GM12878 (cell line): ENCODE data around the gene SLC39A2. TPM values are rescaled to one million over a fixed set of nuclear protein-coding genes. Genes with fewer than 3 reads are reported as not detected.
A peak's percentile ranks its signal among the peaks of the same experiment; 100 is the strongest.

Experiments
- ATAC-seq: fragments of 200-7000 bp; cut with Tn5 transposase; 3 replicates; pipeline ENCODE4 v1.9.1; 2020; ENCODE audit warnings: mild to moderate bottlenecking, moderate library complexity
- Bru-seq: library from RNA; stranded (reverse); fragments of 400-500 nt; gene quantifications from one replicate; lab custom pipeline; 2021; lab: Mats Ljungman, UMichigan
- BruChase-seq, 2 experiments: library from RNA; stranded (reverse); fragments of 400-500 nt; gene quantifications; one replicate each; lab custom pipeline; 2021; lab: Mats Ljungman, UMichigan
- BruUV-seq: library from RNA; stranded (reverse); fragments of 400-500 nt; replicated peaks from 2 replicates; lab custom pipeline; 2021; lab: Mats Ljungman, UMichigan
- CTCF ChIA-PET: fragments of 300-600 bp; sonication (Branson Sonifier 250); formaldehyde crosslinking; extraction: SDS; loops from one replicate; lab custom pipeline; 2021; ENCODE audit warnings: inconsistent platforms; lab: Yijun Ruan, JAX
- POLR2A ChIA-PET: fragments of 350-600 bp; formaldehyde crosslinking; extraction: SDS; loops from one replicate; lab custom pipeline; 2021; ENCODE audit warnings: inconsistent platforms; lab: Charles Lee
- RAD21 ChIA-PET: fragments of 300-600 bp; sonication (Branson Sonifier 250); formaldehyde crosslinking; loops from one replicate; lab custom pipeline; 2023; ENCODE audit warnings: antibody characterized with exemption; ENCODE audit not compliant: unreplicated experiment; lab: Charles Lee
- SMC1A ChIA-PET: fragments of 300-600 bp; sonication (Branson Sonifier 250); formaldehyde crosslinking; loops from one replicate; lab custom pipeline; 2023; ENCODE audit not compliant: unreplicated experiment, uncharacterized antibody; lab: Charles Lee
- DNase-seq: peaks from one replicate; pipeline ENCODE4 v3.0.0-alpha.2; 2011; ENCODE audit warnings: low read depth, low spot score
- FAIRE-seq: peaks from 3 replicates; lab custom pipeline; 2011; peaks lifted over from hg19 to GRCh38; lab: Jason Lieb, UNC
- H2AFZ ChIP-seq: 2 replicates; pipeline ENCODE4 v1.6.0; 2011; ENCODE audit warnings: low read depth, low read length, control low read depth; ENCODE audit not compliant: control insufficient read depth
- H3K27ac ChIP-seq: 2 replicates; pipeline ENCODE4 v1.5.1; 2011; ENCODE audit warnings: control low read depth; ENCODE audit not compliant: control insufficient read depth, insufficient read depth
- H3K27me3 ChIP-seq, 2 experiments: replicated peaks in 1 of 2; 2 replicates each; pipeline versions ENCODE4 v1.6.0 to v1.6.1; 2011; ENCODE audit warnings: low read length in 1 of 2; ENCODE audit not compliant: control insufficient read depth in 2 of 2, insufficient read depth in 2 of 2
- H3K36me3 ChIP-seq, 2 experiments: 2 replicates each; pipeline ENCODE4 v1.5.1; 2011; ENCODE audit warnings: low read length in 1 of 2; ENCODE audit not compliant: control insufficient read depth in 2 of 2, insufficient read depth in 2 of 2
- H3K4me1 ChIP-seq: 2 replicates; pipeline ENCODE4 v1.6.1; 2011; ENCODE audit warnings: mild to moderate bottlenecking, low read length, moderate library complexity, mixed read lengths; ENCODE audit not compliant: control insufficient read depth, insufficient read depth
- H3K4me2 ChIP-seq: 2 replicates; pipeline ENCODE4 v1.6.0; 2011; ENCODE audit warnings: control low read depth; ENCODE audit not compliant: control insufficient read depth, insufficient read depth
- H3K4me3 ChIP-seq: fragments of 200-600 bp; sonication (generic); 2 replicates; pipeline ENCODE4 v1.5.1; 2016
- H3K79me2 ChIP-seq: 2 replicates; pipeline ENCODE4 v1.6.0; 2011; ENCODE audit warnings: low read length; ENCODE audit not compliant: control insufficient read depth, insufficient read depth
- H3K9ac ChIP-seq: 2 replicates; pipeline ENCODE4 v1.8.0; 2011; ENCODE audit warnings: low read length, control low read depth, mixed read lengths; ENCODE audit not compliant: control insufficient read depth, insufficient read depth
- H3K9me3 ChIP-seq: replicated peaks from 3 replicates; pipeline ENCODE4 v1.5.1; 2011; ENCODE audit warnings: mild to moderate bottlenecking, low read length; ENCODE audit not compliant: control insufficient read depth, insufficient read depth
- H4K20me1 ChIP-seq: 2 replicates; pipeline ENCODE4 v1.6.0; 2011; ENCODE audit not compliant: control insufficient read depth, insufficient read depth
- GABPA ChIP-seq: IDR thresholded peaks from 2 replicates; pipeline ENCODE4 v1.6.1; 2014; ENCODE audit warnings: antibody characterized with exemption, low read depth, mild to moderate bottlenecking, inconsistent platforms
- KAT2A ChIP-seq: conservative IDR thresholded peaks from 2 replicates; pipeline ENCODE4 v1.6.1; 2011; ENCODE audit warnings: low read depth, low read length; ENCODE audit not compliant: control insufficient read depth
- MEF2A ChIP-seq: IDR thresholded peaks from 2 replicates; pipeline ENCODE4 v1.6.1; 2011; ENCODE audit warnings: low read depth, mild to moderate bottlenecking, low read length, moderate library complexity; ENCODE audit not compliant: insufficient read depth
- NR2F1 ChIP-seq: fragments of 450-650 bp; conservative IDR thresholded peaks from 2 replicates; pipeline ENCODE4 v1.6.1; 2017; ENCODE audit warnings: mild to moderate bottlenecking
- POLR2A ChIP-seq: IDR thresholded peaks from 2 replicates; pipeline ENCODE4 v1.6.1; 2011; ENCODE audit warnings: low read depth, mild to moderate bottlenecking, low read length
- POLR2AphosphoS2 ChIP-seq: IDR thresholded peaks from 2 replicates; pipeline ENCODE4 v1.6.1; 2011; ENCODE audit warnings: low read depth, mild to moderate bottlenecking, low read length, improper control_type of control experiment, moderate library complexity
- TCF7 ChIP-seq: IDR thresholded peaks from 2 replicates; pipeline ENCODE4 v1.6.1; 2014; ENCODE audit warnings: antibody characterized with exemption, borderline replicate concordance
- WGBS: methylation state at CpG from one replicate; pipeline ENCODE4 v1.1.6; 2016; ENCODE audit warnings: low lambda C conversion rate; ENCODE audit not compliant: insufficient replicate concordance, insufficient coverage; ENCODE audit errors: missing lambda C conversion rate; 5-methylcytosine and 5-hydroxymethylcytosine counted together
- in situ Hi-C: fragments of 300-500 bp; cut with MboI; formaldehyde crosslinking; loops from 9 replicates; pipeline ENCODE4 v1.14.3; 2018; ENCODE audit warnings: mixed read lengths
- intact Hi-C: fragments of 100-400 bp; cut with micrococcal nuclease; formaldehyde crosslinking; loops from one replicate; pipeline ENCODE4 v1.14.2; 2022; ENCODE audit not compliant: unreplicated experiment
- long read RNA-seq, 2 experiments: library from polyadenylated mRNA; unstranded; transcript quantifications; one replicate each; pipeline ENCODE4 v2.0.0, GENCODE V29; 2019 to 2020
- polyA minus RNA-seq, 3 experiments: library from RNA; depleted of rRNA, polyadenylated mRNA; stranded (reverse); fragments of >200 nt; gene quantifications; 2 replicates each; pipeline ENCODE4 v1.2.3, GENCODE V29; 2011
- polyA plus RNA-seq, 11 experiments: library from polyadenylated mRNA; depleted of rRNA in 4 of 11; unstranded in 6 of 11; stranded (reverse) in 5 of 11; fragments of >200 nt; fragmentation: Nextera tagmentation in 4 of 11; fragmentation: Illumina TruSeq in 1 of 11; extraction: Ambion mirVana in 4 of 11; extraction: Trizol in 1 of 11; gene quantifications; 1 replicate in 1 of 11; 2 replicates in 10 of 11; pipeline versions ENCODE4 v1.2.1 to v1.2.3, GENCODE V29; 2011 to 2016; ENCODE audit warnings: inconsistent platforms in 2 of 11, missing spikeins in 2 of 11, low read depth in 1 of 11
- total RNA-seq, 4 experiments: library from RNA; depleted of rRNA in 3 of 4; stranded (reverse); fragments of >200 nt in 3 of 4; fragmentation: Illumina TruSeq in 1 of 4; extraction: Trizol in 1 of 4; gene quantifications; 2 replicates each; pipeline versions ENCODE4 v1.2.1 to v1.2.3, GENCODE V29; 2013 to 2021
- TF ChIP-seq, protein P1 (sequence below): fragments of 450-650 bp; IDR thresholded peaks from 2 replicates; pipeline ENCODE4 v1.6.1; 2017; ENCODE audit warnings: low read depth, mild to moderate bottlenecking, moderate library complexity
- TF ChIP-seq, protein P2 (sequence below): fragments of 450-650 bp; IDR thresholded peaks from 2 replicates; pipeline ENCODE4 v1.6.1; 2018; ENCODE audit warnings: borderline replicate concordance, mild to moderate bottlenecking; ENCODE audit not compliant: partially characterized antibody
- TF ChIP-seq, protein P3 (sequence below): IDR thresholded peaks from 2 replicates; pipeline ENCODE4 v1.6.1; 2012; ENCODE audit warnings: low read length, inconsistent platforms

Gene SLC39A2, protein sequence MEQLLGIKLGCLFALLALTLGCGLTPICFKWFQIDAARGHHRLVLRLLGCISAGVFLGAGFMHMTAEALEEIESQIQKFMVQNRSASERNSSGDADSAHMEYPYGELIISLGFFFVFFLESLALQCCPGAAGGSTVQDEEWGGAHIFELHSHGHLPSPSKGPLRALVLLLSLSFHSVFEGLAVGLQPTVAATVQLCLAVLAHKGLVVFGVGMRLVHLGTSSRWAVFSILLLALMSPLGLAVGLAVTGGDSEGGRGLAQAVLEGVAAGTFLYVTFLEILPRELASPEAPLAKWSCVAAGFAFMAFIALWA
- not detected in 2 replicates for total RNA-seq (2013; cell fraction: nucleolus; rRNA removed)
- total RNA-seq (2014; rRNA removed) (not detected in 2 replicates), total RNA-seq (2014; rRNA removed; fragmentation: Illumina TruSeq; extraction: Trizol) (not detected in 2 replicates), total RNA-seq (2021) (not detected in 2 replicates), polyA plus RNA-seq (2011; rRNA removed) (0.11 and 0.13 TPM in 2 replicates), polyA plus RNA-seq (2014; fragmentation: Illumina TruSeq; extraction: Trizol) (0.10 and 0.17 TPM in 2 replicates), polyA plus RNA-seq (2014; fragmentation: Nextera tagmentation; extraction: Ambion mirVana) (not detected), polyA plus RNA-seq (2014; rRNA removed) (0.06 and 0.11 TPM in 2 replicates), polyA plus RNA-seq (2016; fragmentation: Nextera tagmentation; extraction: Ambion mirVana) (under 1 TPM in 1 of 2 experiments, not detected in 1; 0.14 TPM), polyA minus RNA-seq (2011; rRNA and poly(A)+ RNA removed) (0.22 and 0.36 TPM in 2 replicates), Bru-seq, nascent RNA (percentile 30 among the genes with signal in this experiment), BruChase-seq, experiment 1, labeled RNA remaining after a 6-hour chase (not detected), BruChase-seq, experiment 2, labeled RNA remaining after a 2-hour chase (percentile 29 among the genes with signal in this experiment)
- not detected for polyA plus RNA-seq (2011; ENCODE audit: low read depth)
- polyA plus RNA-seq (2011; cell fraction: cytosol; rRNA removed): 0.06 and 0.12 TPM in 2 replicates
- 0.37 and 0.40 TPM in 2 replicates for polyA plus RNA-seq (2011; cell fraction: nucleus; rRNA removed)
- polyA plus RNA-seq (2012): 0.12 and 0.17 TPM in 2 replicates
- not detected in 2 replicates for polyA minus RNA-seq (2011; cell fraction: cytosol; rRNA and poly(A)+ RNA removed)
- polyA minus RNA-seq (2011; cell fraction: nucleus; rRNA and poly(A)+ RNA removed): 0.24 and 0.48 TPM in 2 replicates
- long read RNA-seq, experiment 1: 0 reads
- long read RNA-seq, experiment 2: 0 reads

DNA sequence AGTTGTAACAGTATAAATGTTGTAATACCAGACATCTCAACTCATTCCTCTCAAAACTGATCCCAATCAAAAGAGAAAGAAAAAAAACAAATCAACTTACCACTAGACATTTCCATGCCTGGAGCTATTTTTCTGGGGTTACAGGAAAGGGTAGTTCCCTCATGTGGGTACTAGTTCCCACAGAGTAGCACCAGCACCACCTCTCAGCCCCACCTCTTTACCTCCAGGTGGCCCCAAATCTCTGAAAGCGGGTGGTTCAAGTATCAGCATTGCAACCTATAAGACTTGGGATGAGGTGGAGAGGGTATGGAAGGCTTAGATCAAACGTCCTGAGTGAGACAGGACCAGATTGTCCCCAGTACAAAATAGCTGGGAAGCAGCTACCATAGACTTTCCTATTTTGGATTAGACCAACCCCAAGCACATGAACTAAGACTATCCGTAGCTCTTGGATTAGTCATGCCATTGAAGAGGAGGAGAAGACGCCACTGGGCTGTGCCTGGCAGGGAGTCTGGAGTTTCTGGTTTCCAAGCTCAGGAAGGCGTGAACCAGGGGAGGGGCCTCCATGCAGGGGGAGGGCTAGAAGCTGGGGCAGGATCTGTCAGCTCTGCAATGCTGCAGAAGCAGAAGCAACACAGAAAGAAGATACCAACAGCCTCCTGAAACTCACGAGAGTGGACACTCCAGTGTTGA is at the start of gene SLC39A2:
Gene SLC39A2 (plus strand): TSS at position 620 of the 693 bp plus-strand sequence. CDS start 154 bp downstream, outside the sequence.
- intact Hi-C loops: no loop called here
- FAIRE-seq (no peak), DNase-seq (no peak), ATAC-seq (no peak)
- no peaks in the 10 kb centered on the region for H3K4me1 ChIP-seq
- peaks cover 5 to 12% of the 10 kb centered on the region in 2 experiments for H3K36me3 ChIP-seq
- ChIA-PET RAD21 (no interaction called here), SMC1A (interaction anchor here (1.5 kb wide), 1 partner anchor 106 kb away, joined by 5 read pairs; no protein-coding TSS in a partner anchor), POLR2A (no interaction called here), CTCF (interaction anchor here (0.7 to 2.2 kb wide), 6 partner anchors 8 to 106 kb away, joined by 3 to 17 read pairs (median 3); no protein-coding TSS in a partner anchor)
- no peak within 1 kb of the TSS for H3K4me3 ChIP-seq
- no TSS peak for BruUV-seq
- H4K20me1 ChIP-seq: no peaks in the 10 kb centered on the region
- H3K4me2 ChIP-seq: no peak within 1 kb of the TSS
- no peak within 1 kb of the TSS for H3K9ac ChIP-seq
- H3K27ac ChIP-seq: no peak within 1 kb of the TSS
- no peak within 1 kb of the TSS for H2AFZ ChIP-seq
- no peaks in the 10 kb centered on the region for H3K79me2 ChIP-seq
- in situ Hi-C loops: no loop called here
- WGBS: 72% methylated on average over 6 of the region's 6 CpGs
- no peaks in the 10 kb centered on the region for H3K27me3 ChIP-seq
- H3K9me3 ChIP-seq: no peaks in the 10 kb centered on the region
- TF ChIP-seq MEF2A: no peak
- no peak for TF ChIP-seq KAT2A
- TF ChIP-seq, protein P1, sequence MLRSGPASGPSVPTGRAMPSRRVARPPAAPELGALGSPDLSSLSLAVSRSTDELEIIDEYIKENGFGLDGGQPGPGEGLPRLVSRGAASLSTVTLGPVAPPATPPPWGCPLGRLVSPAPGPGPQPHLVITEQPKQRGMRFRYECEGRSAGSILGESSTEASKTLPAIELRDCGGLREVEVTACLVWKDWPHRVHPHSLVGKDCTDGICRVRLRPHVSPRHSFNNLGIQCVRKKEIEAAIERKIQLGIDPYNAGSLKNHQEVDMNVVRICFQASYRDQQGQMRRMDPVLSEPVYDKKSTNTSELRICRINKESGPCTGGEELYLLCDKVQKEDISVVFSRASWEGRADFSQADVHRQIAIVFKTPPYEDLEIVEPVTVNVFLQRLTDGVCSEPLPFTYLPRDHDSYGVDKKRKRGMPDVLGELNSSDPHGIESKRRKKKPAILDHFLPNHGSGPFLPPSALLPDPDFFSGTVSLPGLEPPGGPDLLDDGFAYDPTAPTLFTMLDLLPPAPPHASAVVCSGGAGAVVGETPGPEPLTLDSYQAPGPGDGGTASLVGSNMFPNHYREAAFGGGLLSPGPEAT: no peak
- TF ChIP-seq, protein P2, sequence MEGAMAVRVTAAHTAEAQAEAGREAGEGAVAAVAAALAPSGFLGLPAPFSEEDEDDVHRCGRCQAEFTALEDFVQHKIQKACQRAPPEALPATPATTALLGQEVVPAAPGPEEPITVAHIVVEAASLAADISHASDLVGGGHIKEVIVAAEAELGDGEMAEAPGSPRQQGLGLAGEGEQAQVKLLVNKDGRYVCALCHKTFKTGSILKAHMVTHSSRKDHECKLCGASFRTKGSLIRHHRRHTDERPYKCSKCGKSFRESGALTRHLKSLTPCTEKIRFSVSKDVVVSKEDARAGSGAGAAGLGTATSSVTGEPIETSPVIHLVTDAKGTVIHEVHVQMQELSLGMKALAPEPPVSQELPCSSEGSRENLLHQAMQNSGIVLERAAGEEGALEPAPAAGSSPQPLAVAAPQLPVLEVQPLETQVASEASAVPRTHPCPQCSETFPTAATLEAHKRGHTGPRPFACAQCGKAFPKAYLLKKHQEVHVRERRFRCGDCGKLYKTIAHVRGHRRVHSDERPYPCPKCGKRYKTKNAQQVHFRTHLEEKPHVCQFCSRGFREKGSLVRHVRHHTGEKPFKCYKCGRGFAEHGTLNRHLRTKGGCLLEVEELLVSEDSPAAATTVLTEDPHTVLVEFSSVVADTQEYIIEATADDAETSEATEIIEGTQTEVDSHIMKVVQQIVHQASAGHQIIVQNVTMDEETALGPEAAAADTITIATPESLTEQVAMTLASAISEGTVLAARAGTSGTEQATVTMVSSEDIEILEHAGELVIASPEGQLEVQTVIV: no peak
- no peak for TF ChIP-seq GABPA
- TF ChIP-seq, protein P3, sequence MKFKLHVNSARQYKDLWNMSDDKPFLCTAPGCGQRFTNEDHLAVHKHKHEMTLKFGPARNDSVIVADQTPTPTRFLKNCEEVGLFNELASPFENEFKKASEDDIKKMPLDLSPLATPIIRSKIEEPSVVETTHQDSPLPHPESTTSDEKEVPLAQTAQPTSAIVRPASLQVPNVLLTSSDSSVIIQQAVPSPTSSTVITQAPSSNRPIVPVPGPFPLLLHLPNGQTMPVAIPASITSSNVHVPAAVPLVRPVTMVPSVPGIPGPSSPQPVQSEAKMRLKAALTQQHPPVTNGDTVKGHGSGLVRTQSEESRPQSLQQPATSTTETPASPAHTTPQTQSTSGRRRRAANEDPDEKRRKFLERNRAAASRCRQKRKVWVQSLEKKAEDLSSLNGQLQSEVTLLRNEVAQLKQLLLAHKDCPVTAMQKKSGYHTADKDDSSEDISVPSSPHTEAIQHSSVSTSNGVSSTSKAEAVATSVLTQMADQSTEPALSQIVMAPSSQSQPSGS: no peak
- no peak for TF ChIP-seq POLR2AphosphoS2
- no peak for TF ChIP-seq TCF7
- TF ChIP-seq POLR2A: no peak
- TF ChIP-seq NR2F1: no peak
